Kidney capillary endothelial cell (primary cell): Measurements from ENCODE around the gene PFN3.
A peak's percentile ranks its signal among the peaks of the same experiment; 100 is the strongest.
"Not testable (repeated sequence)": the region's sequence is repeated elsewhere in the genome, so short reads cannot be mapped to it uniquely, and the experiment has no call there.

Experiments used
- DNase-seq: peaks from one replicate; pipeline ENCODE4 v3.0.0-alpha.2; 2018; ENCODE audit warnings: low spot score

The PFN3 gene

DNA sequence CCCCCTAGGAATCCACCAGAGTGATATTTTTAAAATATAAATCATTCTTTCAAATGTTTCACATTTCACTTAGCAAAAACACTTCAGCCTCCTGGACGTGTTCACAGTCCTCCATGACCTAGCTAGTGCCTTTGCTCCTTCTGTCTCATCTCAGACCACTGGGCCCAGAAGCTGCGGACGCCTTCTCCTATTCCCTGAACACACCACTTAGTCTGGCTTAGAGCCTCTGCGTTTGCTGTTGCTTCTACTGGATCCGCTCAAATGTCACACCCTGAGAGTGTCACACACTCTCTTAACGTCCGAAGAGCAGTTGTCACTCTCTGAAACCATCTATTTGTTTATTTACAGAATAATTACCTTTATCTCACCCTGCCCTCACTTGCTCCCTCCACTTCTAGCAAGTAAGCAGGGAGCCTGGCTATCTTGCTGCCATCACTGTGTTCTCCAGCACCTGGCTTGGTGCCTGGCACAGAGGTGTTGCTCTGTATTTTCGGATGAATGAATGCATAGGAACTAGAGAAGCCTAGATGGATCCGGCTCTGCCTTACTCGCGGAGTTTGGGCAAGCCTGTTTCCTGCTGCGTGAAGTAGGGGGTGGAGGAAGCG, 24.8 kb upstream of the PFN3 start:
- no peak for DNase-seq

DNA sequence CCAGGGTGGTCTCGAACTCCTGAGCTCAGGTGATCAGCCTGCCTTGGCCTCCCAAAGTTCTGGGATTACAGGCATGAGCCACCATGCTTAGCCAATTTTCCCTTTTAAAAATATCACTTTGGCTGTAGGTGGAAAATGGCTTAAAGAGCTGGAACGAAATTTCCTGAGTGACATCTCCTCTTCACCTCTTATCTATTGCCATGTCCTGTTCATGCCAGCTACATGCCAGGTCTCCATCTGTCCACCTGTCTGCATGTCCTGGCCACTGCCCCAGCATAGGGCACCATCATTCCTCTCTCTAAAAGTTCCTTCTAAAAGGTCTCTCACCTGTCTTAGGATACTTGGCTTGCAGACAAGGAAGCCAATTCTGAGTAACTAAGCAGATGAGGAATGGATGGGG, 23.2 kb upstream of the PFN3 start:
- DNase-seq: no peak

DNA sequence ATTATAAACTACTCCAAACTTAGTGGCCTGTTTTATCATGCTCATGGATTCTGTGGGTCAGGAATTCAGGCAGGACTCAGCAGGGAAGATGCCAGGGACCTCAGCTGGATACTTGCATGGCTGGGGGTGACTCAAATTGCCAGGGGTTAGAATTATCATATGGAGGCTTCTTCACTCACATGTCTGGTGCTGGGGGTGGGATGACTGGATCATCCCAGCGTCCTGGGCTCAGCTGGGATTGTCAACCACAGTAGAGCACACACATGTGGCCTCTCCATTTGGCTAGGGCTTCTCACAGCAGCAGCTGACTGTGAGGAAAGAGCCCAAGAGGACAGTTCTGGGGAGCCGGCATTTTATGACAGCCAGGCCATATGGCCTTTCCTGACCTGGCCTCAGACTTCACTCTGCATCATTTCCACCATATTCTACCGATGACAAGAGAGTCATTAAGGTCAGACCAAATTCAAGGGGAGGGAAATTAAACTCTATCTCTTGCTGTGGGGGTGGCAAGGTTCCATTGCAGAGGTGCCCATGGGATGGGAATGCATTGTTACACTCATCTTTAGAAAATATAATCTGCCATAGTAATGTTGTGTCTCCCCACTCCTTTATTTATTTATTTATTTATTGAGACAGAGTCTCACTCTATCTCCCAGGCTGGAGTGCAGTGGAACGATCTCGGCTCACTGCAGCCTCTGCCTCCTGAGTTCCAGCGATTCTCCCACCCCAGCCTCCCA, 20.8 kb upstream of the PFN3 start:
- DNase-seq: no peak

DNA sequence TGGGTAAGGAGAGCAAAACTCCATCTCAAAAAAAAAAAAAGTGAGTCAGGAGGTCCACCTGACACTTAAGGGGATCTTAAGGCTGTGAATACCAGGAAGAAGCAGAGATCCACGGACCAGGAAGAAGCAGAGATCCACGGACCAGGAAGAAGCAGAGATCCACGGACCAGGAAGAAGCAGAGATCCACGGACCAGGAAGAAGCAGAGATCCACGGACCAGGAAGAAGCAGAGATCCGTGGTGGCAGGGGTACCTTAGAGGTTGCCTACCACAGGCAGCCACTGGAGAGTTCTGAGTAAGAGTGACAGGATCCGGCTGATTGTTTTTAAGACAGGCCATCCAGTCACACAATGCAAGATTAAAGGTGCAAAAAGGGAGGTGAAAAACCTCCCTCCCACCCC, 20.0 kb upstream of the PFN3 start:
- not testable (repeated sequence) for DNase-seq

DNA sequence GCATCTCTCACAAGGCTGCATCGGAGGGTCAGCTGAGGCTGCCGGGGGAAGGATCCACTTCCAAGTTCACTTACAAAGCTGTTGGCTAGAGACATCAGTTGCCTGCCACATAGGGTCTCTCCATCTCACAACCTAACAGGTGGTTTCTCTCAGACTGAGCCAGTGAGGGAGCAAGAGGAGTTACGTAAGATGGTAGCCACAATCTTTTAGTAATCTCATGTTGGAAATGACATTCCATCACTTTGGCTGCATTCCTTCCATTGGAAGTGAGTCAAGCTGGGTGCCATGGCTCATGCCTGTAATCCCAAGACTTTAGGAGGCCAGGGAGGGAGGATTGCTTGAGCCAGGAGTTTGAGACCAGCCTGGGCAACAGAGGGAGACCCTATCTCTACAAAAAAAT, 18.6 kb upstream of the PFN3 start:
- no peak for DNase-seq

DNA sequence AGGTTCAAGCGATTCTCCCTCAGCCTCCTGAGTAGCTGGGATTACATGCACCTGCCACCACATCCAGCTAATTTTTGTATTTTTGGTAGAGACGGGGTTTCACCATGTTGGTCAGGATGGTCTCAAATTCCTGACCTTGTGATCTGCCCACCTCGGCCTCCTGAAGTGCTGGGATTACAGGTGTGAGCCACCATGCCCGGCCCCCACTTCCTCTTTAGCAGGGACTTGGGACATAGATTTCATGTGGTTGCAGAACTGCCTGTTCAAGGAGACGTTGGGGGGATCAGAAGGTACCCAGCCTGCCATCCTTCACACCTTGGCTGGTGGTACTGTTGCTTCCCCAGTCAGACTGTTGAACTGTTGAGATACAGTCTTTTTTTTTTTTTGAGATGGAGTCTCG, 16.6 kb upstream of the PFN3 start:
- DNase-seq: not testable (repeated sequence)

DNA sequence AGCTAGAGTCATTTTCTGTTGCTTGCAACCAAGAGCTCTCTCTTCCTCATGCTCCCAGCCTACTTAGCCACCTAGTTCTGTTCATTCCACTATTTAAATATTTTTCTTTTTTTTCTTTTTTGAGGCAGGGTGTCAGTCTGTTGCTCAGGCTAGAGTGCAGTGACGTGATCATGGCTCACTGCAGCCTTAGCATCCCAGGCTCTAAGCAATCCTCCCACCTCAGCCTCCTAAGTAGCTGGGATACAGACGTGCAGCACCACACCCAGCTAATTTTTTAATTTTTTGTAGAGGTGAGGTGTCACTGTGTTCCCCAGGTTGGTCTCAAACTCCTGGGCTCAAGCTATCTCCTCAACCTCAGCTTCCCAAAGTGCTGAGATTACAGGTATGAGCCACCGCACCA, 14.0 kb upstream of the PFN3 start:
- no peak for DNase-seq

DNA sequence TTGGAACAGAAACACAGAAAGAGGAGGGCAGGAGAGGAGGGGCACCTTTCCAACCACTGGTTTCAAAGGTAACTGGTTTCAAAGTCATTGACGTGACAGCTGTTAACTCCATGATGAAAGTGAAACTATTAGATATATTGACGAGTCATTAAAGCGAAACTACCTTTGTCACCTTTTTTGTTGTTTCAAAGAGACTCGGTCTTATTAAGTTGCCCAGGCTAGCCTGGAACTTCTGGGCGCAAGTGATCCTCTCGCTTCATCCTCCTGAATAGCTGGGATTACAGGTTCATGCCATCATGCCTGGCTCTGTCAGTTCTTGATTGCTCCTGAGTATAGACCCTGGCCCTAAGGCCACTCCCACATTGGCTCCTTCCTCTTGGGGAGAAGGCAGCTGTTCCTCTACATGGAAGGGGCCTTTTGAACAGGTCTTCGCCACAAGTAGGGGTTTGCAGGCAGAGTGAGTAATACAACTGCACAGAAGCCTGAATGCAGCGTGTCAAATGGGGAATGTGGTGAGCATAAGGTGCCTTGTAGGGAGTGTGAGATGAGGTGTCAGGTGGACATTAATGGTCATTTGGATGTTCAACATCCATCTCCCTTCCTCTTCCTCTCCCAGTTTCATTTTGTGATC, 12.3 kb upstream of the PFN3 start:
- DNase-seq: no peak

DNA sequence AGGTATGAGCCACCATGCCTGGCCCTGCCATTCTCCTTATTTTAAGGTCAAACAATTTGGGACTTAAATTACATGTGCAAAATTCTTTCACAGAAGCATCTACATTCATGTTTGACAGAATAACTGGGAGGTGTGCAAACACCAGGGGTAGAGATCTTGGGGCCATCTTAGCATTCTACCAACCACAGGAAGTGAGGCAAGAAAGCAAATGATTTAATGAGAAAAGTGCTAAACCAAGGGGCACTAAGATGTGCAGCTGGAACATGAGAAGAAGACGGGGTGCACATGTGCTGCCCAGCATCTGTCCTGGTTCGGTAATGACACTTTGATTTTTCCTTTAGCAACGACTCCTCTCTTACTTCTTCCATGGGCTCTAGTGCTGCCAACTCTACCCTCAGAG, 10.1 kb upstream of the PFN3 start:
- DNase-seq: no peak

DNA sequence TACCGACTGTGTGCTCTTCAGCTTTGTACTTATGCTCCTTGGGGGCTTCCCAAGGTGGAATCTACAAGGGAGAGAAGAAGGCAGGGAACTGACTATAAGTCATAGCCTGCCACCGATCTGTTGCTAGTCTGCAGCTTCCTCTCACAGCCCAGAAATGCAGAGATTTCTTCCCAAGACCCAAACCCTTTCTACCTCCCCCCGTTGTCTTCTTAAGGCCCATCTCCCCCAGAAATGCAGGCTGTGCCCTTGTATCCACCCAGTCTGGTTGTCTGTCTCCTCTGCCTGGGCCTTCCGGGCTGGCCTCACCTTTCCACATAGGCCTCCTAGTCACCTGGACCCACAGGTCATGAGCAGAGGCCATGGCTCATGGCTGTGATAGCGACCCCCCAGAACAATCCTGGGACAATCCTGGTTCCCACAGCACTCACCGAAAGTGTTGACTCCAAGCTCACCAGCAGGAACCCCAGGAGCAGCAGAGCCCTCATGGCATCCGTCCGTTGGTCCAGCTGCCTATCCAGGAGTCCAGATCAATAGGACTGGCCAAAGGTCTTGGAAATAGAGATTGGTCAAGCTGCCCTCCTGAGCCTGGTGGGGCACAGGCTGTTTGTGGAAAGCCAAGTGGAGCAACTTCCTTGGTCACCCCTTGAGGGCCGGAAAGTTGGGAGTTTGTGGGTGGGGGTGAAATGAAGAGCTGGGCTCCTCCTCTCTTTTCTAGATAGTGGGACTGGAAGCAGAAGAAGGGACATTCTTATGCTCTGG, 8.8 kb upstream of the PFN3 start, which contains the start of gene F12:
Gene F12, minus strand, starts transcription at position 522 of the 759 bp plus-strand sequence. Its CDS starts 37 bp downstream, at position 485.
- DNase-seq: no peak

DNA sequence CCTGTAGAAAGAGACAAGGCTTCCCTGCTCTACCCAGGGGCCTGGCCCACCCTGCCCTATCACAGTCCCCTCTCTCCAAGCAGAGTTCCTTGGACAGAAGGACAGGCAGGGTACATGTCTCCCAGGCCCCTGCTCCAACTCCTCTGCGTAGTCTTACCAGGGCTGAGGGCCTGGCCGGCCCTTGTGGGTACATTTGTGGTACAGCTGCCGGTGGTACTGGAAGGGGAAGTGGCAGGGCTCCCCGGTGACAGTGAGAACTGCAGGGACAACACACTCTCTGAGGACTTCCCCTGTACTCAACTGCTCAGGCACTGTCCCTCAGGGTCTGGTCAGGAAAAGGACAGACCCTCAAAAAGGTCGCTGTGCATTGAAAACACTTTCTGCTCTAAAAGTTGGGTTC, 5.3 kb upstream of the PFN3 start:
- no peak for DNase-seq

DNA sequence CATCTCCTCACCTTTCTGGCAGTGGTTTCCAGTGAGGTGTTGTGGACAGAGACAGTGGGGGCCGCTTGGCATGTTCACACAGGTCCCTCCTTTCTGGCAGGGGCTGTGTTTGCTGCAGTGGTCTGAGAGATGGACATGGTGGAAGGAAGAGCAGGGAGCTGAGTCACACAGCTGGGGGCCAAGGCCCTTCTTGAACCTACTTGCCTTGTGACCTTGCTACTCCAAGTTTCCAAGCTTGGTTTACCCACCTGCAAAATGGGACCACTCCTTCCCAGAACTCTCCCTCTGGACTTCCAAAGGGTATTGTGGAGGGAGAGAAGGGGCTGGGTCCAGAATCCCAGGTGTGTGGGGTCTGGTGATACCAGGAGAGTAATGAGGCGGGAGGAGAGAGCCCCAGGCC, 4.9 kb upstream of the PFN3 start:
- DNase-seq: no peak

DNA sequence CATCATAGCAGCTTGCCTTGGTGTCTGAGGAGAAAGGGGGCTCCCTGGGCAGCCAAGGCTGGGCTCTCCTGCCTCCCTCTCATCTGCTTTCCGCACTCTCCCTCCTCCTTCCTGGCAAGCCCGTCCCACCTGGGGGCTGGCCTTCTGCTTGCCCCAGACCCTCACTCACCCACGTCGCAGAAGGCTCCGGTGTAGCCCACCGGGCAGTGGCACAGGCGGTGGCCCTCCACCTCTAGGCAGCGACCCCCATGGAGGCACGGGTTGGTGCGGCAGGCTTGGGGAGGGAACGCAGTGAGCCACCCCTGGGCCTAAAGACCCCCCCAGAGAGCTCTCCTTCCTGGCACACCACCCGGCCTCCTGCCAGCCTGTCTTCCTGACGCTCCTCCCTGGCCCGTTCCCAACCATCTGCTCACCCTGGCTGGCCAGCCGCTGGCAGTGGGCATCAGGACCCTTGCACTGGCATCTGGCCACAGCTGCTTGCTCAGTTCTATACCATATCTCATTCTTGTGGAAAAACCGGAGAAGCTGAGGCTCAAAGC, 4.2 kb upstream of the PFN3 start:
- DNase-seq: no peak

DNA sequence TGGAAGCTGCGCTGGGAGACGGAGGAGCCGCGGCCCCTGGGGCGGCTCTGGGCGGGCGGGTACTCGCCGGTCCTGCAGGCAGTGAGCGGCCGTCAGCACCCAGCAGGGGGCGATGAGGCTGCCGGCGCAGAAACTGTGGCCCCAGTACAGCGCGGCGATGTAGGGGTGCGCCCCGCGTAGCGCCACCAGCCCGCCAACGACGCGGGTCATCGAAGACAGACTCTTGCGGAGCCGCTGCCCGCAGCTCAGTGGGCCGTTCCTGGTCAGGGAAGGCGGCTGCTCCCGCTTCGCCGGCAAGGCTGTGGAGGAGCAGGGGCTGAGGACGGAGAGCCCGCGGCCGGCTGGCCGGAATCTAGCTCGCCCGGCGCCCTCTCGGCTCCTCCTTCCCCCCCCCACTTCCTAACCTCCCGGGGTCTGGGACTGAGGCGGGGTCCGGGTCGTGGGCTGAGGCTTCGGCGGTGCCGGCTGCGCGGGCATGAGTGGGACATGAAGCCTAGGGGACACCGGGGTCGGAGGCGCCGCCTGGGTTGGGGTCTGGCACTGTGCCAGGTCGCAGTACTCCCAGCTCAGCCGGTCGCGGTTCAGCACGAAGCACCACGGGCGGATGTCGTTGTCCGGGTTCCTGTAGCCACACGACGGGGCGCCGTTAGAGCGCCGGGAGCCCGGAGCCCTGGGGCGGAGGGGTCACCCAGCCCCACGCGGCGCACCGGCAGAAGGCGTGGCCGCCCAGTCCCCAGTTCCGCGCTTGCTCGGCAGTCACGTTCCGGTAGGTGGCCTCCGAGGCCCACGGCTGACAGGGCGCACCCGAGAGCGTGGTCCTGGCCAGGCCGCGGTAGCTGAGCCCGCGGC, 3.6 kb upstream of the PFN3 start:
- peak; percentile 70 for DNase-seq

DNA sequence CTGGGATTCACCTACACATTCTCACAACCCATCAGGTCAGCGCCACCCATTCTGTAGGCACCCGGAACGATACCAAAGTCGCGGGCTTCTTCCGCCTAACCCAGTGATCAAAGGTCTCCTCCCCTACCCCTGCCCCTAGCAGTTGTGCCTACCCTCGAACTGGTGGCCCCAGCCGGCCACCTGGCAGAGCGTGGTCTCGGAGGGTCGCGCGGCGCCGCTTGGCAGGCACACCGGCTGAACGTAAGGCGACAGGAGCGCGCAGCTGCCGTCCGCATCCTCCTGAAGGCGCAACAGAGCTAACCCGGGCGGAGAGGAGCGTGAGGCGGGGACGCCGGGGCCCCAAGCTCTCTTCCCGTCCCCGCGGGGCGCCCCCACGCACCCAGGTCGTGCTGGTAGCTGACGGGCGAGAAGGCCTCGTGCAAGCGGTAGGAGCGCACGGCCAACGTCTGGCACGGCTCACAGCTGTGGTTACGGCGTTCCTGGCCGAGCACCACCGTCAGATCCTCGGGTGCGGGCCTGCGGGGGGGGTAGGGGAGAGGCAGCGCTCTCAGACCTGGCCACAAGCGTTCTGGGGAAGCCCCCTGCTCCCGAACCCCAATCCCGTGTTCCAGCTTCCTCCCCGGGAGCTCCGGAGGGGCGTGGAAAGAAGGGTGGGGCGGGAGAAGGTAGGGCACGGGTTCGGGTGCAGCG, 2.8 kb upstream of the PFN3 start:
- DNase-seq: no peak

DNA sequence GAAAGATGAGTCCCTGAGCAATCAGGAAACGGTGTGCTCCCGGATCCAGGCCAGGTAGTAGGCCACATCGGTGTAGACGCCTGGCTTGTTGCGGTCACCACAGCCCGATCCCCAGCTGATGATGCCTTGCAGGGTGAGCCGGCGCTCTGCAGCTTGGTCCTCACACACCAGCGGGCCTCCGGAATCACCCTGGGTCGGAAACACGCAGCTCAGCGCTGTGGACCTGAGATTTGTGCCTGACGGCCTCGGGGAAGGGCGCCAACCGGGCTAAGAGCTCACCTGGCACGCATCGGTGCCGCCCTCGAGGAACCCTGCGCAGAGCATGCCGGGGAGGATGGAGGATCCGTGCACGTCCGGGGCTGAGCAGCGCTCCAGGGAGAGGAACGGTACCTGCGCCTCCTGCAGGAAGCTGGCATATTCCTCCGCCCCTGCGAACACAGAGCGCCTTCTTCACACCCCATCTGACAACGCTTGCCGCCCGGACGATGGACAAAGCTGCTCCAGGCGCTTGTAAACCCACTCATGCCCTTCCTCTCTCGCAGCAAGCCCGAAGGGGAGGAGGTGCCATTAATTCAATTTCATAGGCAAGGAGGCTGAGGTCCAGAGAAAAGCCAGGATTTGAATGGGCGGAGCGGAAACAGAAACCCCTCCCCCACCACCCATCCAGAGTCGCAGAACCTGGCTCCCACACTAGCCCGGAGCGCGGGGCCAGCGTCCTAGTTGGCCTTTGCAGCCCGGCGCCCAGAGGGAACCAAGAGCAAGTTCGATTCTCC, 2.0 kb upstream of the PFN3 start:
- no peak for DNase-seq

DNA sequence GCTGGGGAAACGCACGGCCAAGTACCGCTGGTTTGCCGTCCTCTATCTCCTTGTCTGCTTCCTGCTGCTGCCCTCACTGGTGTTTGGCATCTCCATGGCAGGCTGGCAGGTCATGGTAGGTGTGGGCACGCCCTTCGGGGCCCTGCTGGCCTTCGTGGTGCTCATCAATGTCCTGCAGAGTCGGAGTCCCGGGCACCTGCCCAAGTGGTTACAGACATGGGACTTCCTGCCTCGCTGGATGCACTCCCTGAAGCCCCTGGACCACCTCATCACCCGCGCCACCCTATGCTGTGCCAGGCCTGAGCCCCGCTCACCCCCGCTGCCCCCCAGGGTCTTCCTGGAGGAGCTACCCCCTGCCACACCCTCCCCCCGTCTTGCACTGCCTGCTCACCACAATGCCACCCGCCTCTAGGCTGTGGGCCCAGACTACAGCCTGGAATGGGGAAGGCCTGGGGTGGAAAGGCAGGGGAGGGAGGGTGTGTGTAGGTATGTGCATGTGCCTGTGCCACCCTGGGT, 2.5 kb downstream of the PFN3 start:
- no peak for DNase-seq

DNA sequence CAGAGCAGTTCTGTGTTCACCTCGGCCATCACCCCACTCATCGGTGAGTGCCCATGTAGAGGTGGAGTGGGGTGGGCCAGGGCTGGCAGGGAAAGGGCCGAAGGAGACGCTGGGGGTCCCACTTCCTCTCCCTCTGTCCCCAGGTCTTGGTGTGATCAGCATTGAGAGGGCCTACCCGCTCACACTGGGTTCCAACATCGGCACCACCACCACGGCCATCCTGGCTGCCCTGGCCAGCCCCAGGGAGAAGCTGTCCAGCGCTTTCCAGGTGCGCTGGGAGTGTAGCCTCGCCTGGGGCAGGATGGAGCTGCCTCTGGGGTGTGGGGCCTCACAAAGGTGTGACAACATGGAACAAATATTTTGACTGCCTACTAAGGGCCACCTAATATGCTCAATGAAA, 3.7 kb downstream of the PFN3 start:
- DNase-seq: no peak

DNA sequence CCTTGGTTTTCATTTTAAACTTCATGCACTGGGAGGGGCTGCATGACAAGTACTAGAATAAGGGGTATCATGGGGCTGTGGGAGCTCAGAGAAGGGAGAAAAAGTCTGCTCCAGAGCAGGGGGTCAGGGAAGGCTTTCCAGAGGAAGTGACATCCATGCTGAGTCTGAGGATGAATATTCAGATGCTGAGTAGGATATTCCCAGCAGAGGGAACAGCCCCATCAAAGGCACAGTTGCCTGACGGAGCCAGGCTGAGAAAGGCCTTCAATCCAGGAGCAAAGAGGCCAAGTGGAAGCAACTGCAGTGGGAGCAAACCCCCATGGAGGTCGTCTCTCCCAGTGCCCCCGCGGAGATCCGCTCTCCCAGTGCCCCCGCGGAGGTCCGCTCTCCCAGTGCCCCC, 4.4 kb downstream of the PFN3 start:
- DNase-seq: no peak

DNA sequence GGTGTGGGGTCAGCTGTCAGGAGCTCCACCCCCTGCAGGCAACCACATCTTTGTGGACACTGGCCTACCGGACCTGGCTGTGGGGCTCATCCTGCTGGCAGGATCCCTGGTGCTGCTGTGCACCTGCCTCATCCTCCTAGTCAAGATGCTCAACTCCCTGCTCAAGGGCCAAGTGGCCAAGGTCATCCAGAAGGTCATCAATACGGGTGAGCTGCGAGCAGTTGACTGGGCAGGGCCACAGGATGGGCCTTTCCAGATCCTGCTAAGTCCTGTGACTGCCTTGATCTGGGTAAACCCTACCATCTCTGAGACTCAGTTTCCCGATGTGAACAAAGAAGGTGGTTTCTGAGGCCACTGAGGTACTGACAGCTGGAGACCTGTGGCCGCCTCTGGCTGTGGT, 6.5 kb downstream of the PFN3 start:
- DNase-seq: no peak
